Hematopoietic multipotent progenitor cell treated with erythropoietin and hydrocortisone succinate and interleukin-3 and kit ligand, for 4 days (in vitro differentiated cells): ENCODE measurements around the gene SUOX.
"Not testable (repeated sequence)": the region's sequence is repeated elsewhere in the genome, so short reads cannot be mapped to it uniquely, and the experiment has no call there.

Experiments used
- DNase-seq: peaks from one replicate; pipeline ENCODE4 v3.0.0-alpha.2; 2015

Gene SUOX

DNA sequence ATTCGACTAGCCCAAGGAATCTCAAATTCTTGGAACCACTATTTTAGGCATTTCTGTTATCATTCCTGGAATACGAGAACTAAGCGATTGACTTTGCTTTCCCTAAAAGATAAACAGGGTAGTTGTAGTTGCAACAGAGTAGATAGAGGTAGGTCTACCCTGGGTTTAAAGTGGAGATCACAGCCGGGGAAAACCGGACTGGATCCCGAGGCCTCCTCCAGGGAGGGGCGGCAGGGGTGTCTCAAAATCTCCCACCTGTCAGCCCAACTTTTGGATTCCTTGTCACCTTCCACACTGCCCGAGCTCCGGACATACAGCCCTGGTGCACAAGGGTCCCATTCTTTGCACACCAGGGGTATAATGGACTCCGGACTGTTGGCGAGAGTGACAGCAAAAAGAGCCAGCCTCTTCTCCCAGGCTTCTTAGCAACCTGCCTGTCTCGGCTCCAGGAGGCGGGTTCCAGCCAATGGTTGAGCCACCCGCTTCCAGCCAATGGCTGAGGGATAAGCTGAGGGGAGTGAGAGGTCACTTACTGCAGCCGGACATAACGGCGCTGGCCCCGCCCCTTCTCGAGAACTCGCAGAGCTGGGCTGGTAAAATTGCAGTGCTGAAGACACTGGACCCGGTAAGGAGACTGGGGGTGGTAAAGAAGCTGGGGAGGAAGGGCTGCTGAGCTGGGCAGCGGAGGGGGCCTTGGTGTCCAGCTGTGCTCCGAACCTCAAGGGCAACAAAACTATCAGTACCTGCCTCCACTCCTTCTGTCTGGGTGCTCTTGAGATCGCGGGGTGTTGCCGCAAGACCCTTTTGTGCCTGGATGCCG lies at the start of gene SUOX:
Gene SUOX (plus strand): TSS at position 562 of the 820 bp plus-strand sequence. CDS start 4,946 bp downstream, outside the sequence.
- DNase-seq: peak; percentile 99

DNA sequence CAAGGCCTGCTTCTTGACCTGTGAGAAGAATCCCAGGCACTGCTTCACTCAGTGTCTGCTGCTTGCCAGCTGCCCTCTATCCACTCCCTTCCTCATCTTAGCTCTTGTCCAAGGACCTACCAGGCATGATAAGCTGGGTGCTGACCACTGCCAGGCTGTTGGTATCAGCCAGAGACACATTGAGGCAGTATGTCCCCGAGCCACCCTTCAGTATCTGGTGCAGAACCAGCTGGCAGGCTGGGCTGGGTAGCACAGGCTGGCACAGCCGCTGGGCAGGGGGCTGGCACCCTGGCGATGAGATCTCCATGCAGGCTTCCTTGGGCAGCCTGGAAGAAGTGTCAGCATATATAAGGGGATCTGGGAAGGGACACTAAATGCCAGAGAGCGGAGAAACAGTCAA lies 41.7 kb upstream of the SUOX start:
- DNase-seq: peak; percentile 42

DNA sequence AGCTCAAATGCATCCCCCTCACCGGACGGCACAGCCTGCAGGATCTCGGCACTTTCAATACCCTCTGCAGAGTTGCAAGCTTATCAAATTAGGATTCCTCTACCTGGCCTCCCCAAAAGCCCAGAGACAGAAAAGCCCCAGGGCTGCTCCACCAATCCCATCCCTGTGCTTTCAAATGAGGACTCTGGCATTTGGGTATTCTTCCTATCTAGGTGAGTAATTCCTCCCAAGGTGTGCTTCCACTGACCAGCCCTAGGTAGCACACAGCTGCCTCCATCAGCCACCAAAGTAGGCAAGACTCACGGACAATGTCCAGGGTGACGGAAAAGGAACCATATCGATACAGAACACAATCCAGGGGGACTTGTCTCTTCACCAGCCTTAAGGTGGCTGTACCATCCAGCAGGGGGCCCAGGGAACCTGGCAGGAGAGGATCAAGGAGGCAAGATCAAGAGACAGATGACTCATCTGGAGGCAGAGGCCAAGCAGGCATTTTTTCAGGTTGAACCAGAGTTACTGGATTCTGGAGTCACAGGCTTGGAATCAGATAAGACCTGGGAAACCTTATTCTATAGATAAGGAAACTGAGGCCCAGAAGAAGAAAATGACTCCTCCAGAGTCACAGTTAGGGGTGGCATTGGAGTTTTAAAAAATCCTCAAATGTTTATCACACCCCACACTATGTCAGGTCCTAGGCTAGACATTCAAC lies 41.1 kb upstream of the SUOX start:
- DNase-seq: peak; percentile 74

DNA sequence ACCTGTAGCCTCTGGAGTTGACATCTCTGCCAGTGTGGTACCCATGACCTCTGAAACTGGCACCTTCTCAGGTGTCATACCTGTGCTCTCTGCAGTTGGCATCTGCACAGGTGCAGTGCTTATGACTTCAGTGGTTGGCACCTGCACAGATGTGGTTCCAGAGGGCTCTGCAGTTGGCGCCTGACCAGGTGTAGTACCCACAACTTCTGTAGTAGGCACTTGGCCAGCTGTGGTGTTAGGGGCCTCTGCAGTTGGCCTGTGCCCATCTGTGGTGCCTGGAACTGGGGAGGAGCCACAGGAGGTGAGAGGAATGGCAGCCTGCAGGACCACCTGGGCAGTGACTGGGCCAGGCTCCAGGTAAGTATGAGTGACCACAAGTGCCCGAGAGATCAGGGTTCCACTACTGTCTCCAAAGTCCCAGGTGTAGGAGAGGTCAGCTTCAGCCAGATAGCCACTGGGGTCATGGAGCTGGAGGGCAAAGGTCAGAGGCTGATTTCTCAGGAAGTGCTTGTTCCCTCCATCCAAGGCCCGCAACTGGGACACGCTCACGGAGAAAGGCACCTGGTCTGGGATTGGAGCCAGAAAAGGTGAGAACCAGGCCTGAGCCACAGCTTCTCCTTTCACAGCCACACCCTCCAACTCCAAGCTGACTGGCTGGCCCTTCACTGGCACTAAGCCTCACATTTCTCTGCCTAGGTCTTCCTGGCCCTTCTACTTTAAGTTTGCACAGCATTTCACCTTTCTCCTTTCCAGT lies 39.8 kb upstream of the SUOX start:
- no peak for DNase-seq

DNA sequence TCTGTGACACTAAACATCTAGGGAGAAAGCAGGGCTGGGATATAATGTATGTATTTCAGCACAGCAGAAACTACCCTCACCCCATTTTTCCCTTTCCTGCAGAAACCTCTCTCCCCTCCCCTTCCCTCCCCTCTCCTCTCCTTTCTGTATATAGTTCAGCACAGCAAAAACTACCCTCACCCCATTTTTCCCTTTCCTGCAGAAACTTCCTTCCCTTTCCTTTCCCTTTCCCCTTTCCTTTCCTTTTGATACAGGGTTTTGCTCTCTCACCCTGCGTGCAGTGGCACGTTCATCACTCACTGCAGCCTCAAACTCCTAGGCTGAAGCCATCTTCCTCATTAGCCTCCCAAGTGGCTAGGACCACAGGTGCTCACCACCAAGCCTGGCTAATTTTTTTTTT lies 33.3 kb upstream of the SUOX start:
- DNase-seq: no peak

DNA sequence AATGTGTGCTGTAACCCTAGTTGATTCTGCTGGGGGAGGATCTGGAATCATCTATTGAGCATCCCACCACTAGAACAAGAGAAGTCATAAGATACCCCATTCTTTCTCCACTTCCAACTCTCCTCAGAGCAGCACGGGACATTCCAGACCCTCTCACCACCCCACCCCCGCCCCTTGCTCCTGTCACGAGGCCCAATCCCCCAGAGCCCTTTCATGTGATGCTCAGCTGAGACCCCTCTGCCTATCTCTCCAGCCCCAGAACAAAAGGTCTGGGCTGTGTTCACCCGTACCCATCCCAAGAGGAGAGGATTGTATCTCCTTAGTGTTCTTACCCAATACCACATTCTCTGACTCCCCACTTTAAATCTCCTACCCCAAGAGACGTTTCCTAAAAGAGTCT lies 31.8 kb upstream of the SUOX start:
- DNase-seq: no peak

DNA sequence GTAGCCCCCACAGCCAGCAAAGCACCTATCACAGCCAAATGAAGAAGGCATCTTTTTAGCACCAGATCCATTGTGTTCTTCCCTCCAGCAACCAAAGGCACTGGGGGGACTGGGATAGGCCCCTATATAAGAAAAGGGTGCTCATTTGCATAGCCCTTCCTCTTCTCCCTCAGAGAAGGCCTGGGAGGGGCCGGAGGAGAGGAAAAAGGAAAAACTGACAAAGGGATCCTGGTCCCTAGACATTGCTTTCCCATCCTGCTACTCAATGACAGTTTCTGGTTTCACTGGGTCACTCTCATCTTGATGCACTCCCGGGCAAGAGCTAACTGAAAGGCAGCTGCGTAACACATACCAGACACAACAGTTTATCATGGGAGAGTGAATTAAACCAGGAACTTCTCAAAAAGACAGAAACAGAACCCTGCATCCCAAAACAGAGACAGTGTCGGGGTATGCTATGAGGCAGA lies 31.1 kb upstream of the SUOX start, which contains the start of gene PMEL:
Gene PMEL (minus strand): TSS at position 102 of the 467 bp plus-strand sequence. CDS start 31 bp downstream, at position 71.
- no peak for DNase-seq

DNA sequence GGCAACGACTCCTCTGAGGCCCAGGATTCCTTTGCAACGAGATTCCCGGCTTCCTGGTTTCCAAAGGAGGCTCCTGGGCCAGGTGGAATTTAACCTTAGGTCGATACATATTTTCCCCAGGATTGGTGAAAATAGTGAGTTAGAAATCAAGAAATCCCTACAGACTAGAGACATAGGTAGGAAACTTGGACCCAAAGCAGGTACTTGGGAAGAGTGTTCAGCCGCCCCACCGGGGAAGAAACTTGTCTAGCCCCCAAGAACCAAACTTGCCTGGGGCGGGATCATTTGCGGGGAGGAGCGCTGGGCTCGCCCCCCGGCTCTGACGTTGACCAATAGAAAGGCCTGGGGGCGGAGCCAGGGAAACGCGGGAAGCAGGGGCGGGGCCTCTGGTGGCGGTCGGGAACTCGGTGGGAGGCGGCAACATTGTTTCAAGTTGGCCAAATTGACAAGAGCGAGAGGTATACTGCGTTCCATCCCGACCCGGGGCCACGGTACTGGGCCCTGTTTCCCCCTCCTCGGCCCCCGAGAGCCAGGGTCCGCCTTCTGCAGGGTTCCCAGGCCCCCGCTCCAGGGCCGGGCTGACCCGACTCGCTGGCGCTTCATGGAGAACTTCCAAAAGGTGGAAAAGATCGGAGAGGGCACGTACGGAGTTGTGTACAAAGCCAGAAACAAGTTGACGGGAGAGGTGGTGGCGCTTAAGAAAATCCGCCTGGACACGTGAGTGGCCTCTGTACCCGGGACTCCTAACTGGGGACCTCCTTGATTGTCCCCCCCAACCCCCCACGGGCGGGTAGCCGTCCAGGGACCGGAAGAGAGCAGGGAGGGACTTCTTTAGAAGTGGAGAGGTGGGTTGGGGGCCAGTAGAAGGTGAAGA lies 30.4 kb upstream of the SUOX start, which contains the start of gene CDK2:
Gene CDK2 (plus strand): TSS at position 423 of the 874 bp plus-strand sequence. CDS start 179 bp downstream, at position 602.
- peak; percentile 97 for DNase-seq

DNA sequence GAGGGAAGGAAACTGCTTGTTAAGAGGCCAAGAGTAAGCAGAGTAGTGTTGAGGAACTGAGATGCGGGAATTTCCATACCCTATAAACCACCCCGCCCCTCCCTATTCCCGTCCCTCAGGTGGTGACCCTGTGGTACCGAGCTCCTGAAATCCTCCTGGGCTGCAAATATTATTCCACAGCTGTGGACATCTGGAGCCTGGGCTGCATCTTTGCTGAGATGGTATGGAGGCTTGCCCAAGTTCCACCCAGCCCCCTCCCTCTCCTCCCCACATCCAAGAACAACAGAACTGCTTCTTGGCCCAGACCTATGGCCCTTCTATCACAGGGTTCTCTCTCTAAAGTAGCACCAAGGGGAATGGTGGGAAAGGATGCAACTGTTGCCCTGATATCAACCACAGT lies 27.7 kb upstream of the SUOX start:
- no peak for DNase-seq

DNA sequence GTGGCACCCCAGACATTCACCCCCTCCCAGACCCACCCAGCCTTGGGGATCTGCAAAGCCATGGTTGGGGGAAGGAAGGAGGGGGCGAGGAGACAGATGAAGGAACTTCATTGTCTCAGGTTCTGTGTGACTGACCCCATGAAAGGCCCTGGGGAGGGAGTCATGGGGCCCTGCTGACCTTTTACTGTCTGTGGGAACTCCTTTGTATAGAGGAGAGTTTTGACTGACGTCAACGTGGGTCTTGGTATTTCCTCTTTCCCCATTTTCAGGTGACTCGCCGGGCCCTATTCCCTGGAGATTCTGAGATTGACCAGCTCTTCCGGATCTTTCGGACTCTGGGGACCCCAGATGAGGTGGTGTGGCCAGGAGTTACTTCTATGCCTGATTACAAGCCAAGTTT lies 26.3 kb upstream of the SUOX start:
- DNase-seq: no peak

DNA sequence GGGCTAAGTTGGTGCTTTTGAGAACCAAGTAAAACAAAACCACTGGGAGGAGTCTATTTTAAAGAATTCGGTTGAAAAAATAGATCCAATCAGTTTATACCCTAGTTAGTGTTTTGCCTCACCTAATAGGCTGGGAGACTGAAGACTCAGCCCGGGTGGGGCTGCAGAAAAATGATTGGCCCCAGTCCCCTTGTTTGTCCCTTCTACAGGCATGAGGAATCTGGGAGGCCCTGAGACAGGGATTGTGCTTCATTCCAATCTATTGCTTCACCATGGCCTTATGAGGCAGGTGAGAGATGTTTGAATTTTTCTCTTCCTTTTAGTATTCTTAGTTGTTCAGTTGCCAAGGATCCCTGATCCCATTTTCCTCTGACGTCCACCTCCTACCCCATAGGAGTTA lies 25.0 kb upstream of the SUOX start:
- peak; percentile 57 for DNase-seq

DNA sequence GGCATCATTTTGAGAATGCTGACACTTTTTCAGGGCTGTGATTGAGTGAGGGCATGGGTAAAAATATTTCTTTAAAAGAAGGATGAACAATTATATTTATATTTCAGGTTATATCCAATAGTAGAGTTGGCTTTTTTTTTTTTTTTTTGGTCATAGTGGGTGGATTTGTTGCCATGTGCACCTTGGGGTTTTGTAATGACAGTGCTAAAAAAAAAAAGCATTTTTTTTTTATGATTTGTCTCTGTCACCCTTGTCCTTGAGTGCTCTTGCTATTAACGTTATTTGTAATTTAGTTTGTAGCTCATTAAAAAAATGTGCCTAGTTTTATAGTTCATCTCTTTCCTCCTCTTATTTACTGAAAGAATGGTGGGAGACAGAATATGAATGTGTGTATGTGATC lies 24.6 kb upstream of the SUOX start:
- peak; percentile 19 for DNase-seq

DNA sequence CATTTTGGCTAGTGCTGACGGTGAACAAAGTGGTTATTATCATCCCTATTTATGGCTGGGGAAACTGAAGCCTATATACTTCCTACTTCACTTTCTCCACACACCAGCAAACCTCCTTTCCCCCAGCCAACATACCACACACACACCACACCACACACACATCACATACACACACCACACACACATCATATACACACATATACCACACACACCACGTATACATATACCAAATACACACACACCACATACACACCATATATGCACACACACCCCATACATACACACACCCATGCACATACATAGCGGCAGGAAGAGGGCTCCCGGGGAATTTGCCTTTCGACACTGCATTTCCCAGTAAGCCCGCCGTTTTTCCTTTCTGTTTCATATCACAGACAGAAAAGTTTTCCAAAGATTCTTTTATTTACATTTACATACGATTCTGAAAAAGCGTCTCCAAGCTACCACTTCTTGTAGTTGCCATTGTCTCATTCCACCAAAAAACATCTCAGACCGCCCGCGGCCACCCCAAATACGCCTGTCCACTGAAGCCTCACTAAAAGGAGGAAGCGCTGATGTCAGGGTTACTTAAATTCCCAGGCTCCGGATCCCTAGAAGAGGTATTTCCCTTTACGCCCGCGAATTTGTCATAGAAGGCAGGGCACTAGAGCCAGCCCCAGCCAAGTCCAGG lies 24.0 kb upstream of the SUOX start:
- peak; percentile 52 for DNase-seq

DNA sequence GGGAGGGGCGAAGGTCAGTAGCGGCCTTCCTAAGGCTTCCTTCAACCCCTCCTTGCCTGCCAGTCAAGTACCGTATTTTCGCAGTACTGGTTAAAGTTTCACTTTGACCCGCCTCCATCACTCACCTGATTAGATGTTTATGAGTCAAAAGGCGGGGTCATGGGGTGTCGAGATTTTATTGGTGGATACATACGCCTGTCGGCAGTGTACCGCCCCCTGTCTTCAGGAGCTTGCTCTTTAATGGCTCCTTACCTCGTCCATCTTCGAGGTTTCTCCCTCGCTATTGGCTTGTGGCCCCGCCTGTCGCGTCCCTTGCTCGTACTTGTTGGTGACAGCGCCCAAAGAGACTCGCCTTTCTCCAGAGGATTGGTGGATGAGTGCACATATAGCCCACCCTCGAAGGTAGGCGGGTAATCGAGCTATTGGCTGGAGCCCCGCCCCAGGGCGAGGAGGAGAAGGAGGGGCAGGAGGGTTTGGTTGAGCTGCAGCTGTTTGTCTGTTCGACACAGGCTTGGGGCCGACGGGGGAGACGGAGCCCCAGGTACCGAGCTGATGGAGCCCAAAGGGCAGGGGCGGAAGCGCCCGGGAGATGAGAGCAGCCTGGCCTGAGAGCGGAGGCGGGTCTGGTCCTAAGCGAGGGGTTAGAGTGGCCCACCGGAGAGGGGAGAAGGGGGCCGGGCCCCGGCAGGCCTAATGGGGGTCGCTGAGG lies 23.3 kb upstream of the SUOX start, which contains the start of gene RAB5B:
Gene RAB5B (plus strand): TSS at position 480 of the 709 bp plus-strand sequence. CDS start 12,883 bp downstream, outside the sequence.
- DNase-seq: peak; percentile 100

DNA sequence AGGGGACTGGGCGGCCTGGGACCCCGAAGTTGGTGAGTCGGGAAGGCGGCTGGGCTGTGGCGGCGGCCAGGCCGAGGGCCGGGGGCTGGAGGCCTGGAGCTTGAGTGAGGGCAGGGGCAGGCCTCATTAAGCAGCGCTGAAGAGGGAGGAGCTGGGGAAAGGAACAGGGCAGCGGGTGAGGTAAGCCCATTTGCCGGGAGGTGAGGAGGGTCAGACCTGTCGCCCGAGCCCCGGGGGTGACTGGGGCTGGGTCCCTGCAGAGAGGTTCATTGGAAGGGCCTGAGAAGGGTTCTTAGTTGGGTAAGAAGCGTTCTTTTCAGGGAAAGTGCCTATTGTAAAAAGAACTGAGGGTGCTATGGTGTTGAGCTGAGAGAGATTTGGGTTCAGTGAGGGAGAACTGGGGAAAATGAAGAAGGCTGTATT lies 22.8 kb upstream of the SUOX start:
- peak; percentile 71 for DNase-seq

DNA sequence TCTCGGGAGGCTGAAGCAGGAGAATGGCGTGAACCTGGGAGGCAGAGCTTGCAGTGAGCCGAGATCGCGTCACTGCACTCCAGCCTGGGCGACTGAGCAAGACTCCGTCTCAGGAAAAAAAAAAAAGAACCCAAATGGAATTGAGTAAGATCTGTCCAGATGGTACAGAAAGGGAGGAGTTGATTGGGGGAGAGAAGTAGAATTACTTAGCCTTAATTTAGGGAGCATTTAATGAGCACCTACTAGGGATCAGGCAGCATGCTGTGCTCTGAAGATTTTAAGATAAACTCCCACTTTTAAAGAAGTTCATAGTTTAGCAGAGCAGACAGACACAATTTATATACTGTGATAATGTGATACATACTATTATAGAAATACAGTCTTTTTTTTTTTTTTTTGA lies 18.7 kb upstream of the SUOX start:
- DNase-seq: no peak

DNA sequence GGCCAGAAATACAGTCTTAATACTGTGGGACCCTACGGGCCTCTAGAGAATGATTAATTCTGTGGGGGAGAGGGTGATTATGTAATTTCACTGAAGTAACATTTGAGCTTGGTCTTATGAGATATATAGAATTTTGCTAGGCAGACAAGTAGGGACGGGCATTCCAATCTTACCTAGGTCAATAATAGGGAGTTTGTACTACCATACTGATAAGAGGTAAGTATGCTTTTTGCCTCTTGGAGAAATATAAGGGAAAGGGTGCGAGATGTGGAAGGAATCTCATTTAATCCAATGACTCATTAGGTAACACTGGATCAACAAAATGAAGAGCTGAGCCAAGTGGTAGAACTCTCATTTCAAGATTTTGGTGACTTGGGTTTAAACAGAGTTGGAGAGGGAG lies 18.0 kb upstream of the SUOX start:
- no peak for DNase-seq

DNA sequence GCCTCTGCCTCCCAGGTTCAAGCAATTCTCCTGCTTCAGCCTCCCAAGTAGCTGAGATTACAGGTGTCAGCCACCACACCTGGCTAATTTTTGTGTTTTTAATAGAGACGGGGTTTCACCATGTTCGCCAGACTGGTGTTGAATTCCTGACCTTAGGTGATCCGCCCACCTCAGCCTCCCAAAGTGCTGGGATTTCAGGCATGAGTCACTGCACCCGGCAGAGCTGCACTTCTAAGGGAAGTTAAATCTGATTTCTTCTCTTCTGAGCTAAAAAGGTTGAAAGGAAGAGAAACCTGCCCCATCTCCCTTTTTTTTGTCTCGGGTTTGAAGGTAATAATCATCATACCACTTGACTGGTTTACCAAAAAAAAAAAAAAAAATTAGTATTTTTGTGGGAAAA lies 15.2 kb upstream of the SUOX start:
- DNase-seq: not testable (repeated sequence)

DNA sequence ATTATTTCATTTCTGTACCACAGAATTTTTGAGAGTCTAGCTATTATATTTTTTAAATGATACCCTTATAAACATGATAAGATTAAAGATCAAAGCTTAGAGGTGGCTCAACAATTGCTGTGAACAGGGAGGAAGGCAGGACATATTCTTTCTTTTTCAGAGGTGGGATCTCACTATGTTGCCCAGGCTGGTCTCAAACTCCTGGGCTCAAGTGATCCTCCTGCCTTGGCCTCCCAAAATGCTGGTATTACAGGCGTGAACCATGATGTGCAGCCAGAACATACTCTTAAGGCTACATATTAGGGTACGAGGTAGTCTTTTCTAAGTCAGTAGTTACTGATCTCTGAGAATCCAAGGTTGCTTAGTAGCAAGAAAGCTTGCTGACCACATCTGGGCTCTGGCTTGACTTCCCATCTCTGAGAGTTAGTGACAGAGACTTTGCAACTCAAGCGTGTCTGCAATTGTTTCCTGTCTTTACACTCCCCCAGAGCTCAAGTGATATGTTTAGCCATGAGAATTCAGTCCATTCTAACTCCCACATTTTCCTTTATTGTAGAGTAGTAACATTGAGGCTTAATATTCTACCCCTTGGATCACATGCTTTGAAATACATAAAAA lies 14.6 kb upstream of the SUOX start:
- peak; percentile 59 for DNase-seq

DNA sequence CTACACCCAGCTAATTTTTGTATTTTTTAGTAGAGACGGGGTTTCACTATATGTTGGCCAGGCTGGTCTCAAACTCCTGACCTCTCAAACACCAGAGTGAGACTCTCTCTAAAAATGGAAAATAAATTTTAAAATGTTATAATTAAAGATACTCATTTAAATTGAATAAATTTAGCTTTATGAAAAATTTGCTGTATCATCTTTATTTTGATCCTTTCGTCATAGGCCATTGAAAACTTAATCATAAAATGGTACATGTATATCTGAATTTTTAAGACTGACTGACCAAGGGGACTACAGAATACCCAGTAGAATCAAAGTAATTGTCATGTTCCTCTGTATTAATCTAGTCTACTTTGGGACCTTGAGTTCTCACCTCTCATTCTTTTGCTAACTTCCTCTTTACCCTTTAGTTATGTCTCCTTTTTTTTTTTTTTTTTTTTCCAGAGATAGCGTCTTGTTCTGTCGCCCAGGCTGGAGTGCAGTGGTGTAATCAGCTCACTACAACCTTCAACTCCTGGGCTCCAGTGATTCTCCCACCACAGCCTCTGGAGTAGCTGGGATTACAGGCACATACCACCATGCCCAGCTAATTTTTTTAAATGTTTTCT lies 13.7 kb upstream of the SUOX start:
- DNase-seq: peak; percentile 81
